Caco-2 (cell line): ENCODE results near the gene HAX1. TPM values are rescaled to one million over a fixed set of nuclear protein-coding genes. Genes with fewer than 3 reads are reported as not detected.
"Not testable (repeated sequence)": the region's sequence is repeated elsewhere in the genome, so short reads cannot be mapped to it uniquely, and the experiment has no call there.

Experiments used
- BruUV-seq: library from RNA; stranded (reverse); fragments of 400-500 nt; replicated peaks from 2 replicates; lab custom pipeline; 2021; lab: Mats Ljungman, UMichigan
- CTCF ChIA-PET: fragments of 300-600 bp; sonication (Branson Sonifier 250); formaldehyde crosslinking; loops from one replicate; lab custom pipeline; 2022; ENCODE audit warnings: antibody characterized with exemption; lab: Charles Lee
- POLR2A ChIA-PET: fragments of 300-600 bp; sonication (Branson Sonifier 250); formaldehyde crosslinking; loops from one replicate; lab custom pipeline; 2022; ENCODE audit warnings: antibody characterized with exemption; lab: Charles Lee
- DNase-seq, 2 experiments: peaks; one replicate each; pipeline versions ENCODE4 v3.0.0 to v3.0.0-alpha.2; 2020 to 2022
- H3K27me3 ChIP-seq: replicated peaks from 2 replicates; pipeline ENCODE4 v1.6.0; 2011; ENCODE audit warnings: low read length; ENCODE audit not compliant: control insufficient read depth, insufficient read depth
- H3K36me3 ChIP-seq: 2 replicates; pipeline ENCODE4 v1.5.1; 2011; ENCODE audit warnings: low read length; ENCODE audit not compliant: control insufficient read depth, insufficient read depth
- H3K4me1 ChIP-seq: fragments of 250-450 bp; sonication (Bioruptor Pico); 2 replicates; pipeline ENCODE4 v1.5.1; 2020; ENCODE audit warnings: mild to moderate bottlenecking
- H3K4me3 ChIP-seq: 2 replicates; pipeline ENCODE4 v1.5.1; 2011; ENCODE audit warnings: low read depth, mild to moderate bottlenecking, control low read depth, low read length
- H3K9me3 ChIP-seq: fragments of 250-450 bp; sonication (Bioruptor Pico); 2 replicates; pipeline ENCODE4 v1.5.1; 2020; ENCODE audit warnings: mild to moderate bottlenecking, moderate library complexity
- H3K27ac Mint-ChIP-seq: one replicate; pipeline ENCODE4 v1.8.0; 2022; ENCODE audit warnings: mixed read lengths; ENCODE audit not compliant: unreplicated experiment
- H3K27me3 Mint-ChIP-seq: one replicate; pipeline ENCODE4 v1.8.0; 2022; ENCODE audit warnings: mixed read lengths; ENCODE audit not compliant: insufficient read depth, unreplicated experiment
- H3K36me3 Mint-ChIP-seq: one replicate; pipeline ENCODE4 v1.8.0; 2022; ENCODE audit warnings: mild to moderate bottlenecking, mixed read lengths; ENCODE audit not compliant: insufficient read depth, unreplicated experiment
- H3K4me1 Mint-ChIP-seq: one replicate; pipeline ENCODE4 v1.8.0; 2022; ENCODE audit warnings: low read depth, mixed read lengths; ENCODE audit not compliant: unreplicated experiment
- H3K4me3 Mint-ChIP-seq: one replicate; pipeline ENCODE4 v1.8.0; 2022; ENCODE audit warnings: mild to moderate bottlenecking, moderate library complexity, mixed read lengths; ENCODE audit not compliant: unreplicated experiment
- H3K9me3 Mint-ChIP-seq: one replicate; pipeline ENCODE4 v1.8.0; 2022; ENCODE audit warnings: mixed read lengths; ENCODE audit not compliant: unreplicated experiment
- intact Hi-C: fragments of 100-400 bp; cut with micrococcal nuclease; formaldehyde crosslinking; loops from one replicate; pipeline ENCODE4 v1.10.0; 2022; ENCODE audit not compliant: unreplicated experiment
- total RNA-seq: library from RNA; stranded (reverse); gene quantifications from 2 replicates; pipeline ENCODE4 v1.2.3, GENCODE V29; 2022
- TF ChIP-seq, protein P1 (sequence below), 2 experiments: fragments of 200-600 bp in 1 of 2; IDR thresholded peaks; 1 replicate in 1 of 2; 2 replicates in 1 of 2; pipeline versions ENCODE4 v1.5.1 to v1.8.0; 2011 to 2022; ENCODE audit warnings: antibody characterized with exemption in 1 of 2, control low read depth in 1 of 2, inconsistent platforms in 1 of 2, low read depth in 1 of 2, low read length in 1 of 2, mild to moderate bottlenecking in 1 of 2, moderate library complexity in 1 of 2; ENCODE audit not compliant: insufficient read depth in 1 of 2, severe bottlenecking in 1 of 2, unreplicated experiment in 1 of 2

Gene HAX1
- total RNA-seq, 1 experiment from 2014 or later = 138 TPM

GRCh38 chr1:154270833-154271232, 1.6 kb upstream of the HAX1 start:
- Histone ChIP-seq H3K4me1 (no peaks in the 10 kb centered on the region), H3K9me3 (no peaks in the 10 kb centered on the region), H3K4me3 (no peak overlapping the region), H3K27me3 (no peaks in the 10 kb centered on the region), H3K36me3 (no peaks in the 10 kb centered on the region; the same call in 1 of the 2 replicates)
- DNase-seq = no peak
- peaks cover 86% of the 10 kb centered on the region for H3K36me3 Mint-ChIP-seq
- H3K9me3 Mint-ChIP-seq = no peaks in the 10 kb centered on the region
- BruUV-seq = no TSS peak
- POLR2A ChIA-PET = no interaction called here
- peak overlapping the region; percentile 98 for H3K27ac Mint-ChIP-seq
- H3K4me3 Mint-ChIP-seq = peak overlapping the region; percentile 88
- TF ChIP-seq, protein P1, sequence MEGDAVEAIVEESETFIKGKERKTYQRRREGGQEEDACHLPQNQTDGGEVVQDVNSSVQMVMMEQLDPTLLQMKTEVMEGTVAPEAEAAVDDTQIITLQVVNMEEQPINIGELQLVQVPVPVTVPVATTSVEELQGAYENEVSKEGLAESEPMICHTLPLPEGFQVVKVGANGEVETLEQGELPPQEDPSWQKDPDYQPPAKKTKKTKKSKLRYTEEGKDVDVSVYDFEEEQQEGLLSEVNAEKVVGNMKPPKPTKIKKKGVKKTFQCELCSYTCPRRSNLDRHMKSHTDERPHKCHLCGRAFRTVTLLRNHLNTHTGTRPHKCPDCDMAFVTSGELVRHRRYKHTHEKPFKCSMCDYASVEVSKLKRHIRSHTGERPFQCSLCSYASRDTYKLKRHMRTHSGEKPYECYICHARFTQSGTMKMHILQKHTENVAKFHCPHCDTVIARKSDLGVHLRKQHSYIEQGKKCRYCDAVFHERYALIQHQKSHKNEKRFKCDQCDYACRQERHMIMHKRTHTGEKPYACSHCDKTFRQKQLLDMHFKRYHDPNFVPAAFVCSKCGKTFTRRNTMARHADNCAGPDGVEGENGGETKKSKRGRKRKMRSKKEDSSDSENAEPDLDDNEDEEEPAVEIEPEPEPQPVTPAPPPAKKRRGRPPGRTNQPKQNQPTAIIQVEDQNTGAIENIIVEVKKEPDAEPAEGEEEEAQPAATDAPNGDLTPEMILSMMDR (IDR thresholded peaks at IDR 0.05; ENCODE audit: insufficient read depth in 1 of 2, low read depth in 1 of 2, low read length in 1 of 2, severe bottlenecking in 1 of 2, unreplicated experiment in 1 of 2) = no peak
- peaks cover 22% of the 10 kb centered on the region for H3K4me1 Mint-ChIP-seq
- no peaks in the 10 kb centered on the region for H3K27me3 Mint-ChIP-seq
- CTCF ChIA-PET = interaction anchor here (1.9 to 3.1 kb wide), 2 partner anchors 64 to 71 kb away, joined by 7 to 21 read pairs; no protein-coding TSS in a partner anchor
- intact Hi-C loops = loop anchor here (5.0 to 10.0 kb wide), 2 partner anchors 269 to 834 kb away; no protein-coding TSS in a partner anchor

DNA sequence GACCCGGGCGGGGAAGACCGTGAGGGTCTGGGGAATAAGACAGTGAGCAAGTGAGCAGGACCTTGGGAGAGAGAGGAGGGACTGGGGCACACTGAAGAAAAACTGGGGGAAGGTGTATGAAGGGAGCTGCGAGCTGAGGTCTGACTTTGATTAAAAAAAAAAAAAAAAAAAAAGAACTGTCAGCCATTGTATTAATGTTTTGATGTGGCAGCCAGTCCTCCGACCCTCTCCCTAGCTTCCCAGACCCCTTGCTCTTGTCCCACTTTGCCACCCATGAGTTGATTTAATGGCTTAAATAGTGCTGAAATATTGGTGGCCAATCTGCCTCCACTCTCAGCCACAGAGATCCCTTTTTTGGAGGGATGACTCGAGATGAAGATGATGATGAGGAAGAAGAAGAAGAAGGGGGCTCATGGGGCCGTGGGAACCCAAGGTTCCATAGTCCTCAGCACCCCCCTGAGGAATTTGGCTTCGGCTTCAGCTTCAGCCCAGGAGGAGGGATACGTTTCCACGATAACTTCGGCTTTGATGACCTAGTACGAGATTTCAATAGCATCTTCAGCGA, 652 bp downstream of the HAX1 start:
- H3K4me1 ChIP-seq = no peaks in the 10 kb centered on the region
- DNase-seq = no peak
- TF ChIP-seq, protein P1 (IDR thresholded peaks at IDR 0.05; ENCODE audit: insufficient read depth in 1 of 2, low read depth in 1 of 2, low read length in 1 of 2, severe bottlenecking in 1 of 2, unreplicated experiment in 1 of 2) = no peak
- peak overlapping the region; percentile 54 for H3K4me3 ChIP-seq
- no peaks in the 10 kb centered on the region for H3K9me3 ChIP-seq
- H3K27me3 ChIP-seq = no peaks in the 10 kb centered on the region
- H3K36me3 ChIP-seq = no peaks in the 10 kb centered on the region; the same call in 1 of the 2 replicates
- intact Hi-C loops = loop anchor here (1.0 to 10.0 kb wide), 6 partner anchors 36 to 832 kb away; no protein-coding TSS in a partner anchor
- ChIA-PET CTCF (interaction anchor here (1.0 to 3.1 kb wide), 2 partner anchors 48 to 61 kb away, joined by 3 to 21 read pairs; partner anchors contain the start of gene AQP10), POLR2A (interaction anchor here (0.5 to 0.6 kb wide), 2 partner anchors 176 to 472 kb away, joined by 3 to 6 read pairs; no protein-coding TSS in a partner anchor)
- Mint-ChIP-seq H3K27me3 (no peaks in the 10 kb centered on the region), H3K4me3 (peak overlapping the region; percentile 88), H3K36me3 (peaks cover 72% of the 10 kb centered on the region), H3K4me1 (peaks cover 22% of the 10 kb centered on the region), H3K27ac (peak overlapping the region; percentile 98), H3K9me3 (no peaks in the 10 kb centered on the region)
- BruUV-seq = TSS peak; percentile 72

DNA sequence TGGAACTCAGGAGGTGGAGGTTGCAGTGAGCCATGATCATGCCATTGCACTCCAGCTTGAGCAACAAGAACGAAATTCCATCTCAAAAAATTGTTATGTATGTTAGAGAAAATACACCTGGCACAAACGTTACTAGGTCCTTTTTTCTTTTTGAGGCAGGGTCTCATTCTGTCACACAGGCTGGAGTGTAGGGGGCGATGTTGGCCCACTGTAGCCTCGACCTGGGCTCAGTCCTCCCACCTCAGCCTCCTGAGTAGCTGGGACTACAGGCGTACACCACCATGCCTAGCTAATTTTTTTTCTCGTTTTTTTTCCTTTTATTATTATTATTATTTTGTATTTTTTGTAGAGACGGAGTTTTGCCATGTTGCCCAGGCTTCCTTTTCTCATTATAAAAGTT, 4.4 kb downstream of the HAX1 start:
- Histone ChIP-seq H3K27me3 (no peaks in the 10 kb centered on the region), H3K4me3 (no peak overlapping the region), H3K9me3 (no peaks in the 10 kb centered on the region), H3K4me1 (no peaks in the 10 kb centered on the region), H3K36me3 (no peaks in the 10 kb centered on the region)
- POLR2A ChIA-PET = interaction anchor here (0.6 kb wide), 1 partner anchor 122 kb away, joined by 4 read pairs; the partner anchor contains the start of gene NUP210L
- no peaks in the 10 kb centered on the region for H3K9me3 Mint-ChIP-seq
- TF ChIP-seq, protein P1 (IDR thresholded peaks at IDR 0.05; ENCODE audit: insufficient read depth in 1 of 2, low read depth in 1 of 2, low read length in 1 of 2, severe bottlenecking in 1 of 2, unreplicated experiment in 1 of 2) = peak; percentile 34 to 38
- CTCF ChIA-PET = interaction anchor here (1.2 to 2.0 kb wide), 2 partner anchors 59 to 140 kb away, joined by 4 to 16 read pairs; no protein-coding TSS in a partner anchor
- H3K27me3 Mint-ChIP-seq = no peaks in the 10 kb centered on the region
- H3K27ac Mint-ChIP-seq = no peak overlapping the region
- H3K4me3 Mint-ChIP-seq = no peak overlapping the region
- intact Hi-C loops = loop anchor here (10.0 kb wide), 1 partner anchor 828 kb away; no protein-coding TSS in a partner anchor
- peaks cover 38% of the 10 kb centered on the region for H3K36me3 Mint-ChIP-seq
- BruUV-seq = no TSS peak
- DNase-seq = peak; percentile 36 to 44
- H3K4me1 Mint-ChIP-seq = peaks cover 5% of the 10 kb centered on the region

DNA sequence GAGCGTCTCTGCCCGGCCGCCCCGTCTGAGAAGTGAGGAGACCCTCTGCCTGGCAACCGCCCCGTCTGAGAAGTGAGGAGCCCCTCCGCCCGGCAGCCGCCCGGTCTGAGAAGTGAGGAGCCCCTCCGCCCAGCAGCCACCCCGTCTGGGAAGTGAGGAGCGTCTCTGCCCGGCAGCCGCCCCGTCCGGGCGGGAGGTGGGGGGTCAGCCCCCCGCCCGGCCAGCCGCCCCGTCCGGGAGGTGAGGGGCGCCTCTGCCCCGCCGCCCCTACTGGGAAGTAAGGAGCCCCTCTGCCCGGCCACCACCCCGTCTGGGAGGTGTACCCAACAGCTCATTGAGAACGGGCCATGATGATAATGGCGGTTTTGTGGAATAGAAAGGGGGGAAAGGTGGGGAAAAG, 15.2 kb downstream of the HAX1 start:
- H3K4me3 ChIP-seq, H3K27me3 ChIP-seq, BruUV-seq, H3K27ac Mint-ChIP-seq, POLR2A ChIA-PET, CTCF ChIA-PET, H3K4me1 ChIP-seq, H3K4me3 Mint-ChIP-seq, H3K36me3 ChIP-seq, DNase-seq, H3K9me3 ChIP-seq, H3K27me3 Mint-ChIP-seq, H3K4me1 Mint-ChIP-seq, H3K36me3 Mint-ChIP-seq, intact Hi-C loops, H3K9me3 Mint-ChIP-seq: not testable (repeated sequence)
